ENCODE data around the gene GRIK1.

Gene GRIK1

GRCh38 chr21:29711236-29711635 lies 228.6 kb downstream of the GRIK1 start:
- no peak for DNase-seq

GRCh38 chr21:29710498-29710897 lies 229.3 kb downstream of the GRIK1 start:
- no peak for DNase-seq

GRCh38 chr21:29708401-29708800 lies 231.4 kb downstream of the GRIK1 start:
- DNase-seq = no peak

- no peak for DNase-seq
Observed at GRCh38 chr21:29704719-29705118, 235.1 kb downstream of the GRIK1 start.

GRCh38 chr21:29701676-29702075 lies 238.1 kb downstream of the GRIK1 start:
- no peak for DNase-seq

- no peak for DNase-seq
Observed at GRCh38 chr21:29697555-29698193, 242.1 kb downstream of the GRIK1 start.

- DNase-seq = no peak
Observed at GRCh38 chr21:29696937-29697336, 242.9 kb downstream of the GRIK1 start.

GRCh38 chr21:29691616-29692491 lies 247.9 kb downstream of the GRIK1 start:
- DNase-seq = no peak

GRCh38 chr21:29689753-29690152 lies 250.0 kb downstream of the GRIK1 start:
- no peak for DNase-seq

GRCh38 chr21:29684106-29684505 lies 255.7 kb downstream of the GRIK1 start:
- DNase-seq = no peak

GRCh38 chr21:29682800-29683199 lies 257.0 kb downstream of the GRIK1 start:
- no peak for DNase-seq

GRCh38 chr21:29680273-29680672 lies 259.5 kb downstream of the GRIK1 start:
- no peak for DNase-seq

GRCh38 chr21:29678626-29679025 lies 261.2 kb downstream of the GRIK1 start:
- no peak for DNase-seq

GRCh38 chr21:29677326-29677725 lies 262.5 kb downstream of the GRIK1 start:
- DNase-seq = no peak

- no peak for DNase-seq
Observed at GRCh38 chr21:29676395-29676794, 263.4 kb downstream of the GRIK1 start.

GRCh38 chr21:29675451-29675850 lies 264.3 kb downstream of the GRIK1 start:
- DNase-seq = no peak

- no peak for DNase-seq
Observed at GRCh38 chr21:29674343-29674742, 265.5 kb downstream of the GRIK1 start.

- DNase-seq = no peak
Observed at GRCh38 chr21:29673096-29673610, 266.6 kb downstream of the GRIK1 start.

GRCh38 chr21:29671728-29672127 lies 268.1 kb downstream of the GRIK1 start:
- DNase-seq = no peak

- DNase-seq = no peak
Observed at GRCh38 chr21:29670228-29670627, 269.6 kb downstream of the GRIK1 start.

GRCh38 chr21:29669416-29669815 lies 270.4 kb downstream of the GRIK1 start:
- no peak for DNase-seq

GRCh38 chr21:29667651-29668050 lies 272.1 kb downstream of the GRIK1 start:
- DNase-seq = no peak

GRCh38 chr21:29664615-29665014 lies 275.2 kb downstream of the GRIK1 start:
- no peak for DNase-seq
